Heart left ventricle (tissue), 13 donors: ENCODE data around the gene MED22.

ENCODE experiments used
- CTCF ChIP-seq, 12 donors: fragments of 200-600 bp; sonication (generic) in 4 of 12; IDR thresholded peaks; one replicate each; pipeline versions ENCODE4 v1.5.0 to v1.8.0; 2018 to 2022; ENCODE audit warnings: antibody characterized with exemption in 12 of 12, mild to moderate bottlenecking in 5 of 12
- POLR2A ChIP-seq, 2 donors: fragments of 450-650 bp; IDR thresholded peaks; one replicate each; pipeline ENCODE4 v1.6.1; 2017; ENCODE audit warnings: antibody characterized with exemption in 2 of 2, mild to moderate bottlenecking in 2 of 2, moderate library complexity in 2 of 2
- donor health status: ischemic (EF 13 %, LVEDD 7.1; RV severe dilation, severe dysfunction).
- donor health status: DM: no; HTN: yes; CAD: no.
- donor health status: DM: no; HTN: no; CAD: no.
- donor health status: ischemic (EF 25% LVEDD 6.9; RV normal size, moderate dysfunction).
- donor health status: ischemic (EF 25% LVEDD 5.7; RV mildly dilated, moderate dysfunction).
- donor health status: ischemic (EF 35%, LVEDD 5.7; RV mildly dilated, moderate dysfunction).
- donor health status: nonischemic (EF 11% LVEDD 7.7; RV severe dilation, severe dysfunction).
- donor health status: DM: yes; HTN: yes; CAD: no.
- donor health status: PGD.
- donor health status: ischemic (EF 29% LVEDD 5.4; RV normal size, mild dysfunction).
- donor health status: nonischemic (EF 23%, LVEDD 6.1; RV moderate dilation, normal function).

DNA sequence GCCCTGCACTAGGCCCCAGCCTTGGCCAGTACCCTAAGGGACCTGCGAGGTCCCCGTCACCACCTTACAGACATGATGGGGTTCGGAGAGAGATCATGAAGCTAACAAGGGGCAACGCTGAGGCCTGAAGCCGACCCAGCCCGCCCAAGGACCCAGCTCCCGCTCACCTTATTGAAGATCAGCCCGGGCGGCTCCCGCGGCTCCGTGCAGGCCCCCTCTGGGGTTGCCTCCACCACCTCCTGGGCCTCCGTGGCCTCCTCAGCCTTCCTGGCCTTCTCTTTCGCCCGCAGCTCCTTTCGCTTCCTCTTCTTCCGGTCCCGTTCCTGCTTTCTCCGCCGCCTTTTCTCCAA is 15.6 kb downstream of the MED22 start:
- TF ChIP-seq POLR2A (IDR thresholded peaks at IDR 0.05) (no peak), CTCF (IDR thresholded peaks at IDR 0.05) (no peak)
